ENCODE data around the gene SLC49A4.

DNA sequence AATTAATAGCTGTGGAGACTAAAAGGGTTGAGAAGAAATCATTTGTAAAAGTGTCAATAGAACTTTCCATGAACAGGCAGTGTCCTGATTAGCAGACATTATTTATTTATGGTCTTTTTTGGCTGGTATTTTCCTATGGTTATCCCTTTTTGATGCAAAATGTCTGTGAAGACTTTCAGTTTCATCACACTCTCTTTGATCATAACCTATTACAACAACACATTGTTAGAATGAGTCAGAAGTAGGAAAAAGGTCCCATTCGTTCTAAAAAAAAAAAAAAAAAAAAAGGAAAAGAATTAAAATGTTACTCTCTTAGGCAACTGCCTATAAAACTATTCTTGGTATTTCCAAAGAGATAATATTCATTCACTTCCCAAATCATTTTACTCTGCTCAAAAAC is 62.1 kb downstream of the SLC49A4 start:
- TF ChIP-seq, protein P1, sequence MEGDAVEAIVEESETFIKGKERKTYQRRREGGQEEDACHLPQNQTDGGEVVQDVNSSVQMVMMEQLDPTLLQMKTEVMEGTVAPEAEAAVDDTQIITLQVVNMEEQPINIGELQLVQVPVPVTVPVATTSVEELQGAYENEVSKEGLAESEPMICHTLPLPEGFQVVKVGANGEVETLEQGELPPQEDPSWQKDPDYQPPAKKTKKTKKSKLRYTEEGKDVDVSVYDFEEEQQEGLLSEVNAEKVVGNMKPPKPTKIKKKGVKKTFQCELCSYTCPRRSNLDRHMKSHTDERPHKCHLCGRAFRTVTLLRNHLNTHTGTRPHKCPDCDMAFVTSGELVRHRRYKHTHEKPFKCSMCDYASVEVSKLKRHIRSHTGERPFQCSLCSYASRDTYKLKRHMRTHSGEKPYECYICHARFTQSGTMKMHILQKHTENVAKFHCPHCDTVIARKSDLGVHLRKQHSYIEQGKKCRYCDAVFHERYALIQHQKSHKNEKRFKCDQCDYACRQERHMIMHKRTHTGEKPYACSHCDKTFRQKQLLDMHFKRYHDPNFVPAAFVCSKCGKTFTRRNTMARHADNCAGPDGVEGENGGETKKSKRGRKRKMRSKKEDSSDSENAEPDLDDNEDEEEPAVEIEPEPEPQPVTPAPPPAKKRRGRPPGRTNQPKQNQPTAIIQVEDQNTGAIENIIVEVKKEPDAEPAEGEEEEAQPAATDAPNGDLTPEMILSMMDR (IDR thresholded peaks at IDR 0.05; ENCODE audit: insufficient read depth, low read depth, low read length), result no peak
- no peak for TF ChIP-seq EZH2 (IDR thresholded peaks at IDR 0.05; ENCODE audit: insufficient read depth, low read length)
